ENCODE measurements around the gene IQSEC1. TPM values are rescaled to one million over a fixed set of nuclear protein-coding genes. Genes with fewer than 3 reads are reported as not detected.

The IQSEC1 gene
- total RNA-seq, 1 experiment from 2014 or later = 13.5 TPM

GRCh38 chr3:12999147-13000140 lies 73.8 kb downstream of the IQSEC1 start:
- Histone ChIP-seq H3K4me3 (ENCODE audit: insufficient read depth, low read depth, low read length) (no peak overlapping the region), H3K27me3 (ENCODE audit: control insufficient read depth, insufficient read depth, low read length) (peaks cover 2% of the 10 kb centered on the region), H3K36me3 (replicated peaks; ENCODE audit: control insufficient read depth, insufficient read depth, low read length) (no peaks in the 10 kb centered on the region)
- no peak for DNase-seq

GRCh38 chr3:12998648-12999047 lies 74.6 kb downstream of the IQSEC1 start:
- Histone ChIP-seq H3K27me3 (ENCODE audit: control insufficient read depth, insufficient read depth, low read length) (peaks cover 6% of the 10 kb centered on the region), H3K4me3 (ENCODE audit: insufficient read depth, low read depth, low read length) (no peak overlapping the region), H3K36me3 (replicated peaks; ENCODE audit: control insufficient read depth, insufficient read depth, low read length) (no peaks in the 10 kb centered on the region)
- DNase-seq = no peak

- no peak for DNase-seq
- H3K36me3 ChIP-seq (replicated peaks; ENCODE audit: control insufficient read depth, insufficient read depth, low read length) = no peaks in the 10 kb centered on the region
- H3K27me3 ChIP-seq (ENCODE audit: control insufficient read depth, insufficient read depth, low read length) = peaks cover 12% of the 10 kb centered on the region
- no peak overlapping the region for H3K4me3 ChIP-seq (ENCODE audit: insufficient read depth, low read depth, low read length)
These were observed 75.8 kb downstream of the IQSEC1 start for GRCh38 chr3:12997387-12997786.

- Histone ChIP-seq H3K4me3 (ENCODE audit: insufficient read depth, low read depth, low read length) (no peak overlapping the region), H3K27me3 (ENCODE audit: control insufficient read depth, insufficient read depth, low read length) (peaks cover 12% of the 10 kb centered on the region), H3K36me3 (replicated peaks; ENCODE audit: control insufficient read depth, insufficient read depth, low read length) (no peaks in the 10 kb centered on the region)
- DNase-seq = no peak
These were observed 77.1 kb downstream of the IQSEC1 start for GRCh38 chr3:12996181-12996506.

- no peak overlapping the region for H3K4me3 ChIP-seq (ENCODE audit: insufficient read depth, low read depth, low read length)
- DNase-seq = no peak
- H3K27me3 ChIP-seq (ENCODE audit: control insufficient read depth, insufficient read depth, low read length) = peaks cover 12% of the 10 kb centered on the region
- no peaks in the 10 kb centered on the region for H3K36me3 ChIP-seq (replicated peaks; ENCODE audit: control insufficient read depth, insufficient read depth, low read length)
These were observed 77.6 kb downstream of the IQSEC1 start for GRCh38 chr3:12995389-12996180.

- no peaks in the 10 kb centered on the region for H3K36me3 ChIP-seq (replicated peaks; ENCODE audit: control insufficient read depth, insufficient read depth, low read length)
- H3K4me3 ChIP-seq (ENCODE audit: insufficient read depth, low read depth, low read length) = peak overlapping the region; percentile 78
- peak; percentile 98 for DNase-seq
- H3K27me3 ChIP-seq (ENCODE audit: control insufficient read depth, insufficient read depth, low read length) = peaks cover 12% of the 10 kb centered on the region
These were observed 78.4 kb downstream of the IQSEC1 start for GRCh38 chr3:12994607-12995388.

GRCh38 chr3:12994357-12994606 lies 78.9 kb downstream of the IQSEC1 start:
- Histone ChIP-seq H3K27me3 (ENCODE audit: control insufficient read depth, insufficient read depth, low read length) (peaks cover 12% of the 10 kb centered on the region), H3K36me3 (replicated peaks; ENCODE audit: control insufficient read depth, insufficient read depth, low read length) (no peaks in the 10 kb centered on the region), H3K4me3 (ENCODE audit: insufficient read depth, low read depth, low read length) (peak overlapping the region; percentile 78)
- peak; percentile 86 for DNase-seq

GRCh38 chr3:12993517-12994356 lies 79.5 kb downstream of the IQSEC1 start:
- DNase-seq = peak; percentile 88
- H3K36me3 ChIP-seq (replicated peaks; ENCODE audit: control insufficient read depth, insufficient read depth, low read length) = no peaks in the 10 kb centered on the region
- H3K4me3 ChIP-seq (ENCODE audit: insufficient read depth, low read depth, low read length) = peak overlapping the region; percentile 78
- H3K27me3 ChIP-seq (ENCODE audit: control insufficient read depth, insufficient read depth, low read length) = peaks cover 12% of the 10 kb centered on the region

GRCh38 chr3:12992629-12993516 lies 80.4 kb downstream of the IQSEC1 start:
- DNase-seq = peak; percentile 92
- peaks cover 12% of the 10 kb centered on the region for H3K27me3 ChIP-seq (ENCODE audit: control insufficient read depth, insufficient read depth, low read length)
- no peaks in the 10 kb centered on the region for H3K36me3 ChIP-seq (replicated peaks; ENCODE audit: control insufficient read depth, insufficient read depth, low read length)
- peak overlapping the region; percentile 78 for H3K4me3 ChIP-seq (ENCODE audit: insufficient read depth, low read depth, low read length)

GRCh38 chr3:12991861-12992281 lies 81.4 kb downstream of the IQSEC1 start:
- Histone ChIP-seq H3K4me3 (ENCODE audit: insufficient read depth, low read depth, low read length) (no peak overlapping the region), H3K27me3 (ENCODE audit: control insufficient read depth, insufficient read depth, low read length) (peaks cover 12% of the 10 kb centered on the region), H3K36me3 (replicated peaks; ENCODE audit: control insufficient read depth, insufficient read depth, low read length) (no peaks in the 10 kb centered on the region)
- DNase-seq = no peak

GRCh38 chr3:12991481-12991837 lies 81.8 kb downstream of the IQSEC1 start:
- Histone ChIP-seq H3K4me3 (ENCODE audit: insufficient read depth, low read depth, low read length) (no peak overlapping the region), H3K36me3 (replicated peaks; ENCODE audit: control insufficient read depth, insufficient read depth, low read length) (no peaks in the 10 kb centered on the region), H3K27me3 (ENCODE audit: control insufficient read depth, insufficient read depth, low read length) (peaks cover 12% of the 10 kb centered on the region)
- no peak for DNase-seq

GRCh38 chr3:12990781-12991480 lies 82.3 kb downstream of the IQSEC1 start:
- H3K4me3 ChIP-seq (ENCODE audit: insufficient read depth, low read depth, low read length) = no peak overlapping the region
- H3K36me3 ChIP-seq (replicated peaks; ENCODE audit: control insufficient read depth, insufficient read depth, low read length) = no peaks in the 10 kb centered on the region
- no peak for DNase-seq
- H3K27me3 ChIP-seq (ENCODE audit: control insufficient read depth, insufficient read depth, low read length) = peaks cover 12% of the 10 kb centered on the region

GRCh38 chr3:12990306-12990705 lies 82.9 kb downstream of the IQSEC1 start:
- DNase-seq = no peak
- peaks cover 12% of the 10 kb centered on the region for H3K27me3 ChIP-seq (ENCODE audit: control insufficient read depth, insufficient read depth, low read length)
- no peak overlapping the region for H3K4me3 ChIP-seq (ENCODE audit: insufficient read depth, low read depth, low read length)
- H3K36me3 ChIP-seq (replicated peaks; ENCODE audit: control insufficient read depth, insufficient read depth, low read length) = no peaks in the 10 kb centered on the region
